ENCODE results near the gene CPTP. TPM values are rescaled to one million over a fixed set of nuclear protein-coding genes. Genes with fewer than 3 reads are reported as not detected.

Gene CPTP
- total RNA-seq, 6 experiments from 2014 or later: 24.6 to 31.5 (median 26.6) TPM

- H3K4me3 Mint-ChIP-seq: peak overlapping the region; percentile 97
- peak; percentile 73 for DNase-seq
- no peak for TF ChIP-seq CTCF (IDR thresholded peaks at IDR 0.05)
- H3K4me1 Mint-ChIP-seq (ENCODE audit: low read depth): peaks cover 37% of the 10 kb centered on the region
- H3K27ac Mint-ChIP-seq: peak overlapping the region; percentile 93
- peaks cover 2% of the 10 kb centered on the region for H3K27me3 Mint-ChIP-seq (ENCODE audit: insufficient read depth)
- peaks cover 7% of the 10 kb centered on the region for H3K36me3 Mint-ChIP-seq (ENCODE audit: low read depth)
- no peaks in the 10 kb centered on the region for H3K9me3 Mint-ChIP-seq
These were observed 34.7 kb downstream of the CPTP start for GRCh38 chr1:1359308-1359663.

DNA sequence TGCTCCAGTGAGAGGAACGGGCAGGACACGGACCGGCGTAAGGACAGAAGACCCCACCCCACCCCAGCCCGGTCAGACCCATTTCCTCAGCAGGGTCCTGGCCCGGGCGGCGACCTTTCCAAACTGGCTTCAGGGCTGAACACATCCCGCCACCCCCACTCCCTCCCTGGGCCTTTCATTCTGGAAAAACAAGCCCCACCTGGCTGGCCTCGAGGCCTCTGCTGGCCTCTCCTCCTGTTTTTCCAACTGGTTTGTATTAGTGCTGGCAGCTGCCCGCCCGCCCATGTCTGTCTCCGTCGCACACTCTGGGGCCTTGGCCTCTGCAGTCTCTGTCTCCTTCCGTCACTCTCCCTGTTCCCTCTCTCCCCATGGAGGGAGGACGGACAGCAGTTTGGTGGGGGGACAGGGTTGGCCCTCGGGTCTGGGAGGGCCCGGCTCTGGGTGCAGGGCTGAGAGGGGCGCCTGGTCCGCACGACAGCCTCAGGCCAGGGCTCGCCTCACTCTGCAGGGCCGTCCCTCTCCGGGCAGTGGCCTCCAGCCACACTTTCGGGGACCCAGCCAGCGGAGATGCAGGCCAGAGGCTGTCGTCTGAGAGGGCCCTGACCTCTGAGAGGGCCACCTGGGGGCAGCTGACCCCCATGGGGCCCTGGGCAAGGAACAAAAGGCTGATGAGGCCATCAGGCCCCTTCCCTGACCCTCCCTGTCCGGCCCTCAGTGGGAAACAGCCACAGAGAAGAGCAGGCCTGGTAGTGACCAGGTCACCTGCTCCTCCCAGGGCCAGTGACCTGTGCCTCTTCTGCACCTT is 35.3 kb downstream of the CPTP start:
- peak overlapping the region; percentile 97 for H3K4me3 Mint-ChIP-seq
- no peak for TF ChIP-seq CTCF (IDR thresholded peaks at IDR 0.05)
- peaks cover 7% of the 10 kb centered on the region for H3K36me3 Mint-ChIP-seq (ENCODE audit: low read depth)
- H3K4me1 Mint-ChIP-seq (ENCODE audit: low read depth): peaks cover 37% of the 10 kb centered on the region
- H3K9me3 Mint-ChIP-seq: no peaks in the 10 kb centered on the region
- peaks cover 2% of the 10 kb centered on the region for H3K27me3 Mint-ChIP-seq (ENCODE audit: insufficient read depth)
- peak overlapping the region; percentile 93 for H3K27ac Mint-ChIP-seq
- peak; percentile 72 for DNase-seq

DNA sequence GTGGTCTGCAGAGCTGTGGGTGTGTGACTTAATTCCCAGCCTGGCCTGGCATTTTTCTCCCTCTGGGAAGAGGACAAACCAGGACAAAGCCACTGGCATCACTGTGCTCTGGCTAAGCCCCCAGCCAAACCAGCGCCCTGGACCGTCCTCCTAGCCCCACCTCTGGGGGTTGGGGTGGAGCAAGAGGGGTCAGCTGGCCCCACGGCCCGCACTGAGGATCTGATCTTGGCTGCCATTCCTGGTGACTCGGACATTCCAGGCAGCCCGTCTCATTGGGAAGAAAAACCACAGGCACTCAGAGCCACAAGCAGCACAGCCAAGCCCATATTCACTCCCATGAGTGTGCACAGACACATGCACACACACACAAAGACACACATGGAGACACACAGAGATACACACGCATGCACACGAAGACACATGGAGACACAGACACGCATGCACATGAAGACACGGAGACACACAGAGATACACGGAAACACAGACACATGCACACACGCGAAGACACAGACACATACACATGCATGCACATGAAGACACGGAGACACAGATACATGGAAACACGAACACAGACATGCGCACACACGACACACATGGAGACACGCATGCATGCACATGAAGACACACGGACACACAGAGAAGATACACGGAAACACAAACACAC is 36.0 kb downstream of the CPTP start:
- Mint-ChIP-seq H3K4me1 (ENCODE audit: low read depth) (peaks cover 37% of the 10 kb centered on the region), H3K9me3 (no peaks in the 10 kb centered on the region), H3K27me3 (ENCODE audit: insufficient read depth) (peaks cover 2% of the 10 kb centered on the region), H3K36me3 (ENCODE audit: low read depth) (peaks cover 7% of the 10 kb centered on the region), H3K27ac (peak overlapping the region; percentile 93), H3K4me3 (peak overlapping the region; percentile 97)
- no peak for TF ChIP-seq CTCF (IDR thresholded peaks at IDR 0.05)
- DNase-seq: peak; percentile 96

DNA sequence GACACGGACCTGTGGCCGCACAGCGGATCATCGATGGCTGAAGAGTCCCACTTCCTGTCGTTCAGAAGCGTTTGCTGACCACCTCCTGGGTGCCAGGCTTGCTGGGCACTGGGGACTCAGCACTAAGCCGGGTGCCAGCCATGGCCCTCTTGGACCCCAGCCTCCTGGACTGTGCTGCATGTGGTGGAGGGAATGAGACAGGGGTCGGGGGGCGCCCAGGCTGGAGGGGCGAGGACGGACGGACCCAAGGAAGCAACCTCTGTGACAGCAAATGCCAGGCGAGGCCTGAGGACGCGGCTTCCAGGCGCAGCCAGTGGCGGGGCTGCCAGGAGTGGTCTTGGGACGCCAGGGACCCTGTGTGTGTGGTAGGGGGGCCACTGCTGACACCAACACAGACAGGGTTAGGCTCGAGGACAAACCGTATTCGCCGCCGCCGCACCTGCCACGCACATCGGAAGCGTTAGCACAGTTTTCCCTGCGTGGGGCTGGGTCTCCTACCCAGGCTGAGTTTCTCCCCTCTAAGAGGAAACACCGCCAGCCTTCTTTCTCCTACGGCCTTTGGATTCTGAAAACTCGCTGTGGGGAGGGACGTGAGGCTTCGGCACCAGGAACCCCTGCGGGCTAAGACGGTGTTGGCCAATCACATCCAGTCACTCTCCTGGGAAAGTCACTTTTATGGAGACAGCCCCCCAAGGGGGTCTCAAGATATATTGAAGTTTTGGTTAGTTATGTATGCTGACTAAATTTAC is 36.8 kb downstream of the CPTP start:
- Mint-ChIP-seq H3K4me3 (peak overlapping the region; percentile 97), H3K27me3 (ENCODE audit: insufficient read depth) (peaks cover 2% of the 10 kb centered on the region), H3K9me3 (no peaks in the 10 kb centered on the region), H3K36me3 (ENCODE audit: low read depth) (peaks cover 7% of the 10 kb centered on the region), H3K4me1 (ENCODE audit: low read depth) (peaks cover 37% of the 10 kb centered on the region), H3K27ac (peak overlapping the region; percentile 93)
- DNase-seq: no peak
- TF ChIP-seq CTCF (IDR thresholded peaks at IDR 0.05): no peak

GRCh38 chr1:1361982-1362423 is 37.4 kb downstream of the CPTP start:
- Mint-ChIP-seq H3K4me3 (peak overlapping the region; percentile 74), H3K27ac (peak overlapping the region; percentile 93)

More at GRCh38 chr1:1361982-1362423, 37.4 kb downstream of the CPTP start:
- peak; percentile 49 for TF ChIP-seq CTCF (IDR thresholded peaks at IDR 0.05)
- peaks cover 37% of the 10 kb centered on the region for H3K4me1 Mint-ChIP-seq (ENCODE audit: low read depth)
- peaks cover 6% of the 10 kb centered on the region for H3K36me3 Mint-ChIP-seq (ENCODE audit: low read depth)
- H3K9me3 Mint-ChIP-seq: no peaks in the 10 kb centered on the region
- peak; percentile 90 for DNase-seq
- peaks cover 2% of the 10 kb centered on the region for H3K27me3 Mint-ChIP-seq (ENCODE audit: insufficient read depth)

Measured in HFFc6 (cell line).